ENCODE results near the gene KCNG4. TPM values are rescaled to one million over a fixed set of nuclear protein-coding genes. Genes with fewer than 3 reads are reported as not detected.

Gene KCNG4
- total RNA-seq, 1 experiment from 2014 or later = not detected

GRCh38 chr16:84281074-84281473 lies 41.3 kb upstream of the KCNG4 start:
- peak; percentile 42 for DNase-seq (ENCODE audit: low spot score)
- no peak overlapping the region for H3K27ac ChIP-seq (ENCODE audit: low read depth, low read length, poor library complexity, severe bottlenecking)
- CTCF ChIA-PET = no interaction called here
- H3K4me3 ChIP-seq (ENCODE audit: low read depth, low read length, poor library complexity, severe bottlenecking) = no peak overlapping the region
- H3K9me3 ChIP-seq (ENCODE audit: low read depth, low read length, poor library complexity, severe bottlenecking) = no peaks in the 10 kb centered on the region
- H3K36me3 ChIP-seq (ENCODE audit: insufficient read depth, low read length, poor library complexity, severe bottlenecking) = no peaks in the 10 kb centered on the region
- H3K4me1 ChIP-seq (ENCODE audit: insufficient read depth, low read length, poor library complexity, severe bottlenecking) = no peaks in the 10 kb centered on the region
- no TSS peak for BruUV-seq (replicated peaks)
- TF ChIP-seq EZH2 (IDR thresholded peaks at IDR 0.05; ENCODE audit: borderline replicate concordance, low read depth, low read length, poor library complexity, severe bottlenecking) = no peak
- TF ChIP-seq, protein P1, sequence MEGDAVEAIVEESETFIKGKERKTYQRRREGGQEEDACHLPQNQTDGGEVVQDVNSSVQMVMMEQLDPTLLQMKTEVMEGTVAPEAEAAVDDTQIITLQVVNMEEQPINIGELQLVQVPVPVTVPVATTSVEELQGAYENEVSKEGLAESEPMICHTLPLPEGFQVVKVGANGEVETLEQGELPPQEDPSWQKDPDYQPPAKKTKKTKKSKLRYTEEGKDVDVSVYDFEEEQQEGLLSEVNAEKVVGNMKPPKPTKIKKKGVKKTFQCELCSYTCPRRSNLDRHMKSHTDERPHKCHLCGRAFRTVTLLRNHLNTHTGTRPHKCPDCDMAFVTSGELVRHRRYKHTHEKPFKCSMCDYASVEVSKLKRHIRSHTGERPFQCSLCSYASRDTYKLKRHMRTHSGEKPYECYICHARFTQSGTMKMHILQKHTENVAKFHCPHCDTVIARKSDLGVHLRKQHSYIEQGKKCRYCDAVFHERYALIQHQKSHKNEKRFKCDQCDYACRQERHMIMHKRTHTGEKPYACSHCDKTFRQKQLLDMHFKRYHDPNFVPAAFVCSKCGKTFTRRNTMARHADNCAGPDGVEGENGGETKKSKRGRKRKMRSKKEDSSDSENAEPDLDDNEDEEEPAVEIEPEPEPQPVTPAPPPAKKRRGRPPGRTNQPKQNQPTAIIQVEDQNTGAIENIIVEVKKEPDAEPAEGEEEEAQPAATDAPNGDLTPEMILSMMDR (conservative IDR thresholded peaks at IDR 0.05; ENCODE audit: low read depth, low read length) = no peak
- intact Hi-C loops (cut with micrococcal nuclease; ENCODE audit: unreplicated experiment) = no loop called here
- POLR2A ChIA-PET (ENCODE audit: low non-redundant PET) = no interaction called here
- no peaks in the 10 kb centered on the region for H3K27me3 ChIP-seq (replicated peaks; ENCODE audit: insufficient read depth, low read depth, low read length, poor library complexity)

DNA sequence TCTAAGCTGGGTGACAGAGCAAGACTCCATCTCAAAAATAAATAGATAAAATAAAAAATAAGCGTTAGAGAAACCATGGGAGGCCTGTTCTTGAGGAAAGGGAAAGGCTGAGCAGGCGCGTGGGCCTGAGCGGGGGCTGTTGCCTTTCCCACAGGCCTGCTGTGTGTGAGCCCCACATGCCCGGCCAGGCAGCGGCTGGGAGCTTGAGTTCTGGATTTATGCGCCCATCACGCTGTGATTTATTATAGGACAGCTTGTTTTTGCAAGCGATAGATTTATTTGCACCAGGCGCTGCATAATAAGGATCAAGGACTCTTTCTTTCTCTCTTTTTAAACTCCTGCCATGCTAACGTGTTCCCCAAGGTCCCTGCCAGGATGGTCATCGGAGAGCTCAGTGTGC lies 40.1 kb upstream of the KCNG4 start:
- no peak for DNase-seq (ENCODE audit: low spot score)
- BruUV-seq (replicated peaks) = no TSS peak
- CTCF ChIA-PET = no interaction called here
- Histone ChIP-seq H3K36me3 (ENCODE audit: insufficient read depth, low read length, poor library complexity, severe bottlenecking) (no peaks in the 10 kb centered on the region), H3K27me3 (replicated peaks; ENCODE audit: insufficient read depth, low read depth, low read length, poor library complexity) (no peaks in the 10 kb centered on the region), H3K4me3 (ENCODE audit: low read depth, low read length, poor library complexity, severe bottlenecking) (no peak overlapping the region), H3K4me1 (ENCODE audit: insufficient read depth, low read length, poor library complexity, severe bottlenecking) (no peaks in the 10 kb centered on the region), H3K27ac (ENCODE audit: low read depth, low read length, poor library complexity, severe bottlenecking) (no peak overlapping the region), H3K9me3 (ENCODE audit: low read depth, low read length, poor library complexity, severe bottlenecking) (no peaks in the 10 kb centered on the region)
- TF ChIP-seq EZH2 (IDR thresholded peaks at IDR 0.05; ENCODE audit: borderline replicate concordance, low read depth, low read length, poor library complexity, severe bottlenecking) = no peak
- TF ChIP-seq, protein P1 (conservative IDR thresholded peaks at IDR 0.05; ENCODE audit: low read depth, low read length) = no peak
- POLR2A ChIA-PET (ENCODE audit: low non-redundant PET) = no interaction called here
- intact Hi-C loops (cut with micrococcal nuclease; ENCODE audit: unreplicated experiment) = no loop called here

GRCh38 chr16:84278968-84279367 lies 39.2 kb upstream of the KCNG4 start:
- no peaks in the 10 kb centered on the region for H3K4me1 ChIP-seq (ENCODE audit: insufficient read depth, low read length, poor library complexity, severe bottlenecking)
- CTCF ChIA-PET = no interaction called here
- no peak for DNase-seq (ENCODE audit: low spot score)
- intact Hi-C loops (cut with micrococcal nuclease; ENCODE audit: unreplicated experiment) = no loop called here
- POLR2A ChIA-PET (ENCODE audit: low non-redundant PET) = no interaction called here
- no peaks in the 10 kb centered on the region for H3K27me3 ChIP-seq (replicated peaks; ENCODE audit: insufficient read depth, low read depth, low read length, poor library complexity)
- TF ChIP-seq, protein P1 (conservative IDR thresholded peaks at IDR 0.05; ENCODE audit: low read depth, low read length) = no peak
- no peak for TF ChIP-seq EZH2 (IDR thresholded peaks at IDR 0.05; ENCODE audit: borderline replicate concordance, low read depth, low read length, poor library complexity, severe bottlenecking)
- H3K4me3 ChIP-seq (ENCODE audit: low read depth, low read length, poor library complexity, severe bottlenecking) = no peak overlapping the region
- H3K27ac ChIP-seq (ENCODE audit: low read depth, low read length, poor library complexity, severe bottlenecking) = no peak overlapping the region
- no TSS peak for BruUV-seq (replicated peaks)
- no peaks in the 10 kb centered on the region for H3K36me3 ChIP-seq (ENCODE audit: insufficient read depth, low read length, poor library complexity, severe bottlenecking)
- no peaks in the 10 kb centered on the region for H3K9me3 ChIP-seq (ENCODE audit: low read depth, low read length, poor library complexity, severe bottlenecking)
